IMR-90 (cell line): ENCODE data around the gene CLIC3. TPM values are rescaled to one million over a fixed set of nuclear protein-coding genes. Genes with fewer than 3 reads are reported as not detected.

Experiments used
- ATAC-seq: fragments of 200-7000 bp; cut with Tn5 transposase; 2 replicates; pipeline ENCODE4 v1.9.1; 2020; ENCODE audit warnings: low read depth, mild to moderate bottlenecking, moderate library complexity
- BruUV-seq: library from RNA; stranded (reverse); fragments of 400-500 nt; replicated peaks from 2 replicates; lab custom pipeline; 2021; lab: Mats Ljungman, UMichigan
- CTCF ChIA-PET: fragments of 300-600 bp; formaldehyde crosslinking; extraction: SDS; loops from one replicate; lab custom pipeline; 2021; ENCODE audit warnings: antibody characterized with exemption; lab: Yijun Ruan, JAX
- POLR2A ChIA-PET: fragments of 300-600 bp; sonication (Branson Sonifier 250); formaldehyde crosslinking; loops from one replicate; lab custom pipeline; 2022; ENCODE audit warnings: antibody characterized with exemption; ENCODE audit not compliant: unreplicated experiment; lab: Charles Lee
- DNase-seq: peaks from one replicate; pipeline ENCODE4 v3.0.0; 2013
- H2AFZ ChIP-seq: replicated peaks from 2 replicates; pipeline ENCODE3; 2013; ENCODE audit warnings: low read length, mild to moderate bottlenecking; ENCODE audit not compliant: poor library complexity
- H2AK5ac ChIP-seq: 2 replicates; pipeline ENCODE4 v1.6.1; 2013; ENCODE audit warnings: low read depth, low read length, inconsistent platforms
- H2AK9ac ChIP-seq: replicated peaks from 2 replicates; pipeline ENCODE3; 2013; ENCODE audit warnings: mild to moderate bottlenecking, low read depth, low read length, moderate library complexity; ENCODE audit not compliant: poor library complexity
- H2BK120ac ChIP-seq: 2 replicates; pipeline ENCODE4 v1.6.1; 2013; ENCODE audit warnings: low read depth, low read length, inconsistent platforms
- H2BK15ac ChIP-seq: 3 replicates; pipeline ENCODE4 v1.6.1; 2013; ENCODE audit warnings: low read depth, low read length, inconsistent platforms
- H2BK20ac ChIP-seq: 2 replicates; pipeline ENCODE4 v1.6.1; 2013; ENCODE audit warnings: low read depth, mild to moderate bottlenecking, inconsistent platforms, low read length, moderate library complexity
- H2BK5ac ChIP-seq: 2 replicates; pipeline ENCODE4 v1.6.1; 2013; ENCODE audit warnings: mild to moderate bottlenecking, low read depth, low read length, inconsistent platforms; ENCODE audit not compliant: poor library complexity, severe bottlenecking
- H3K14ac ChIP-seq: replicated peaks from 2 replicates; pipeline ENCODE4 v1.6.1; 2013; ENCODE audit warnings: low read depth, low read length, inconsistent platforms
- H3K18ac ChIP-seq: 2 replicates; pipeline ENCODE4 v1.6.1; 2013; ENCODE audit warnings: low read depth, low read length, control low read depth
- H3K23ac ChIP-seq: 2 replicates; pipeline ENCODE4 v1.6.1; 2013; ENCODE audit warnings: low read depth, low read length, inconsistent platforms
- H3K27ac ChIP-seq: 2 replicates; pipeline ENCODE4 v1.5.1; 2013; ENCODE audit warnings: mild to moderate bottlenecking, control low read depth, low read length; ENCODE audit not compliant: insufficient read depth
- H3K27me3 ChIP-seq: 2 replicates; pipeline ENCODE4 v1.6.1; 2013; ENCODE audit warnings: low read length; ENCODE audit not compliant: control insufficient read depth, insufficient read depth
- H3K36me3 ChIP-seq: 2 replicates; pipeline ENCODE4 v1.6.1; 2013; ENCODE audit warnings: low read length, mixed read lengths; ENCODE audit not compliant: control insufficient read depth, insufficient read depth
- H3K4ac ChIP-seq: 2 replicates; pipeline ENCODE4 v1.6.1; 2013; ENCODE audit warnings: low read depth, low read length, inconsistent platforms
- H3K4me1 ChIP-seq: 2 replicates; pipeline ENCODE4 v1.6.1; 2013; ENCODE audit warnings: low read length, mixed read lengths; ENCODE audit not compliant: control insufficient read depth, insufficient read depth
- H3K4me2 ChIP-seq: 2 replicates; pipeline ENCODE4 v1.6.1; 2013; ENCODE audit warnings: low read depth, mild to moderate bottlenecking, control low read depth, low read length, moderate library complexity
- H3K4me3 ChIP-seq: 2 replicates; pipeline ENCODE4 v1.5.1; 2013; ENCODE audit warnings: low read depth, mild to moderate bottlenecking, control low read depth, low read length, moderate library complexity; ENCODE audit not compliant: insufficient read depth
- H3K56ac ChIP-seq: 2 replicates; pipeline ENCODE4 v1.6.1; 2013; ENCODE audit warnings: low read length, inconsistent platforms; ENCODE audit not compliant: insufficient read depth; ENCODE audit errors: extremely low read depth
- H3K79me1 ChIP-seq, 2 experiments: 2 replicates each; pipeline ENCODE4 v1.6.1; 2013; ENCODE audit warnings: low read length in 2 of 2, inconsistent platforms in 1 of 2, low read depth in 1 of 2
- H3K9ac ChIP-seq: 2 replicates; pipeline ENCODE4 v1.6.1; 2013; ENCODE audit warnings: low read depth, low read length, control low read depth
- H3K9me1 ChIP-seq: 2 replicates; pipeline ENCODE4 v1.6.1; 2013; ENCODE audit warnings: low read length, inconsistent platforms; ENCODE audit not compliant: insufficient read depth
- H3K9me3 ChIP-seq: 2 replicates; pipeline ENCODE4 v1.6.1; 2013; ENCODE audit warnings: low read length; ENCODE audit not compliant: control insufficient read depth, insufficient read depth
- H4K20me1 ChIP-seq: 2 replicates; pipeline ENCODE4 v1.6.1; 2013; ENCODE audit warnings: low read length, inconsistent platforms; ENCODE audit not compliant: insufficient read depth
- H4K5ac ChIP-seq: 2 replicates; pipeline ENCODE4 v1.6.1; 2013; ENCODE audit warnings: mild to moderate bottlenecking, low read depth, low read length, control low read depth
- H4K8ac ChIP-seq, 2 experiments: 2 replicates each; pipeline ENCODE4 v1.6.1; 2013; ENCODE audit warnings: low read depth in 2 of 2, low read length in 2 of 2, control low read depth in 1 of 2, inconsistent platforms in 1 of 2
- H4K91ac ChIP-seq: 2 replicates; pipeline ENCODE4 v1.6.1; 2013; ENCODE audit warnings: low read depth, low read length, inconsistent platforms; ENCODE audit not compliant: insufficient read depth
- BHLHE40 ChIP-seq: fragments of 150-350 bp; IDR thresholded peaks from 2 replicates; pipeline ENCODE4 v1.6.1; 2016; ENCODE audit warnings: mild to moderate bottlenecking, low read depth, low read length
- CEBPB ChIP-seq: IDR thresholded peaks from 2 replicates; pipeline ENCODE4 v1.6.1; 2012; ENCODE audit warnings: low read depth, low read length, improper control_type of control experiment
- CHD1 ChIP-seq: IDR thresholded peaks from 2 replicates; pipeline ENCODE4 v1.6.1; 2012; ENCODE audit warnings: low read depth, low read length, improper control_type of control experiment
- MAFK ChIP-seq: IDR thresholded peaks from 2 replicates; pipeline ENCODE4 v1.6.1; 2012; ENCODE audit warnings: low read depth, low read length, improper control_type of control experiment
- MAZ ChIP-seq: IDR thresholded peaks from 2 replicates; pipeline ENCODE4 v1.6.1; 2012; ENCODE audit warnings: low read depth, mild to moderate bottlenecking, low read length, improper control_type of control experiment, moderate library complexity, borderline replicate concordance
- NFE2L2 ChIP-seq: fragments of 150-350 bp; IDR thresholded peaks from 2 replicates; pipeline ENCODE4 v1.6.1; 2016; ENCODE audit warnings: low read depth, mild to moderate bottlenecking, low read length
- RCOR1 ChIP-seq: IDR thresholded peaks from 2 replicates; pipeline ENCODE4 v1.6.1; 2012; ENCODE audit warnings: mild to moderate bottlenecking, low read length, improper control_type of control experiment; ENCODE audit not compliant: insufficient replicate concordance
- SMC3 ChIP-seq: fragments of 150-350 bp; IDR thresholded peaks from 2 replicates; pipeline ENCODE4 v1.6.1; 2016; ENCODE audit warnings: low read depth, mild to moderate bottlenecking, antibody characterized with exemption, low read length, moderate library complexity
- WGBS, 2 experiments: methylation state at CpG; one replicate each; pipeline versions ENCODE4 v1.1.5 to v1.1.7; 2013; ENCODE audit warnings: missing lambda C conversion rate in 2 of 2; ENCODE audit not compliant: insufficient read length in 1 of 2; ENCODE audit errors: extremely low coverage in 2 of 2; 5-methylcytosine and 5-hydroxymethylcytosine counted together
- dilution Hi-C: fragments of 300-500 bp; cut with HindIII; formaldehyde crosslinking; loops from one replicate; pipeline ENCODE4 v1.14.3; 2018; ENCODE audit warnings: low sequenced_read_pairs; ENCODE audit not compliant: unreplicated experiment
- in situ Hi-C: fragments of 300-500 bp; cut with MboI; formaldehyde crosslinking; loops from 3 replicates; pipeline ENCODE4 v1.14.3; 2019; ENCODE audit warnings: low sequenced_read_pairs, inconsistent platforms, mixed read lengths
- intact Hi-C: fragments of 100-400 bp; cut with micrococcal nuclease; formaldehyde crosslinking; loops from 2 replicates; pipeline ENCODE4 v1.10.0; 2022
- polyA plus RNA-seq, 3 experiments: library from polyadenylated mRNA; depleted of rRNA; stranded (reverse); fragments of >200 nt; gene quantifications; 2 replicates each; pipeline ENCODE4 v1.2.3, GENCODE V29; 2012; ENCODE audit warnings: low replicate concordance in 1 of 3
- total RNA-seq: library from RNA; depleted of rRNA; stranded (reverse); fragments of >200 nt; gene quantifications from 2 replicates; pipeline ENCODE4 v1.2.3, GENCODE V29; 2012
- TF ChIP-seq, protein P1 (sequence below): fragments of 150-350 bp; IDR thresholded peaks from 2 replicates; pipeline ENCODE4 v1.6.1; 2016; ENCODE audit warnings: low read depth, mild to moderate bottlenecking, low read length, moderate library complexity, borderline replicate concordance
- TF ChIP-seq, protein P2 (sequence below): conservative IDR thresholded peaks from 2 replicates; pipeline ENCODE4 v1.5.1; 2012; ENCODE audit warnings: mild to moderate bottlenecking, low read depth, low read length, improper control_type of control experiment
- TF ChIP-seq, protein P3 (sequence below): fragments of 150-350 bp; IDR thresholded peaks from 2 replicates; pipeline ENCODE4 v1.6.1; 2017; ENCODE audit warnings: mild to moderate bottlenecking, antibody characterized with exemption, low read length, low read depth

The CLIC3 gene
- total and polyA plus RNA-seq, 2 of the 4 experiments (the other 2 are of a cell fraction): 0.18 to 1.7 TPM

- no peak overlapping the region for H3K27ac ChIP-seq
- no peak overlapping the region for H2AFZ ChIP-seq
- in situ Hi-C loops (no loop called here), dilution Hi-C loops (no loop called here), intact Hi-C loops (no loop called here)
- peaks cover 13% of the 10 kb centered on the region; the same call in 1 of the 2 replicates for H3K36me3 ChIP-seq
- no peak overlapping the region for H2BK120ac ChIP-seq
- H3K4me1 ChIP-seq: peaks cover 11% of the 10 kb centered on the region
- BruUV-seq: no TSS peak
- WGBS, 2 experiments: 81% methylated on average over 8 of the region's 12 CpGs; no CpG with 5 or more reads in 1 of the 2 experiments
- no peak overlapping the region for H4K8ac ChIP-seq
- no peak overlapping the region for H3K4ac ChIP-seq
- no peak overlapping the region for H3K23ac ChIP-seq
- H3K4me3 ChIP-seq: no peak overlapping the region
- no peak overlapping the region for H3K14ac ChIP-seq
- no peak overlapping the region for H2AK5ac ChIP-seq
- H2AK9ac ChIP-seq: no peak overlapping the region
- H4K20me1 ChIP-seq: peaks cover 30% of the 10 kb centered on the region
- no peak overlapping the region for H3K18ac ChIP-seq
- peaks cover 5 to 16% of the 10 kb centered on the region in 2 experiments; a peak in 3 of 4 replicates for H3K79me1 ChIP-seq
- ATAC-seq (no peak), DNase-seq (no peak)
- H3K4me2 ChIP-seq: no peak overlapping the region
- H2BK15ac ChIP-seq: no peak overlapping the region
- ChIA-PET POLR2A (no interaction called here), CTCF (no interaction called here)
- no peak overlapping the region for H3K9ac ChIP-seq
- H4K5ac ChIP-seq: no peak overlapping the region
- peaks cover 14% of the 10 kb centered on the region for H3K27me3 ChIP-seq
- no peak overlapping the region for H3K56ac ChIP-seq
- H4K91ac ChIP-seq: no peak overlapping the region
- H3K9me3 ChIP-seq: no peaks in the 10 kb centered on the region
- no peaks in the 10 kb centered on the region for H3K9me1 ChIP-seq
- TF ChIP-seq, protein P1, sequence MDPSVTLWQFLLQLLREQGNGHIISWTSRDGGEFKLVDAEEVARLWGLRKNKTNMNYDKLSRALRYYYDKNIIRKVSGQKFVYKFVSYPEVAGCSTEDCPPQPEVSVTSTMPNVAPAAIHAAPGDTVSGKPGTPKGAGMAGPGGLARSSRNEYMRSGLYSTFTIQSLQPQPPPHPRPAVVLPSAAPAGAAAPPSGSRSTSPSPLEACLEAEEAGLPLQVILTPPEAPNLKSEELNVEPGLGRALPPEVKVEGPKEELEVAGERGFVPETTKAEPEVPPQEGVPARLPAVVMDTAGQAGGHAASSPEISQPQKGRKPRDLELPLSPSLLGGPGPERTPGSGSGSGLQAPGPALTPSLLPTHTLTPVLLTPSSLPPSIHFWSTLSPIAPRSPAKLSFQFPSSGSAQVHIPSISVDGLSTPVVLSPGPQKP: no peak
- TF ChIP-seq NFE2L2 (no peak), SMC3 (no peak), RCOR1 (no peak), CHD1 (no peak), BHLHE40 (no peak), CEBPB (no peak), MAZ (no peak), MAFK (no peak)
- TF ChIP-seq, protein P2, sequence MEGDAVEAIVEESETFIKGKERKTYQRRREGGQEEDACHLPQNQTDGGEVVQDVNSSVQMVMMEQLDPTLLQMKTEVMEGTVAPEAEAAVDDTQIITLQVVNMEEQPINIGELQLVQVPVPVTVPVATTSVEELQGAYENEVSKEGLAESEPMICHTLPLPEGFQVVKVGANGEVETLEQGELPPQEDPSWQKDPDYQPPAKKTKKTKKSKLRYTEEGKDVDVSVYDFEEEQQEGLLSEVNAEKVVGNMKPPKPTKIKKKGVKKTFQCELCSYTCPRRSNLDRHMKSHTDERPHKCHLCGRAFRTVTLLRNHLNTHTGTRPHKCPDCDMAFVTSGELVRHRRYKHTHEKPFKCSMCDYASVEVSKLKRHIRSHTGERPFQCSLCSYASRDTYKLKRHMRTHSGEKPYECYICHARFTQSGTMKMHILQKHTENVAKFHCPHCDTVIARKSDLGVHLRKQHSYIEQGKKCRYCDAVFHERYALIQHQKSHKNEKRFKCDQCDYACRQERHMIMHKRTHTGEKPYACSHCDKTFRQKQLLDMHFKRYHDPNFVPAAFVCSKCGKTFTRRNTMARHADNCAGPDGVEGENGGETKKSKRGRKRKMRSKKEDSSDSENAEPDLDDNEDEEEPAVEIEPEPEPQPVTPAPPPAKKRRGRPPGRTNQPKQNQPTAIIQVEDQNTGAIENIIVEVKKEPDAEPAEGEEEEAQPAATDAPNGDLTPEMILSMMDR: no peak
- TF ChIP-seq, protein P3, sequence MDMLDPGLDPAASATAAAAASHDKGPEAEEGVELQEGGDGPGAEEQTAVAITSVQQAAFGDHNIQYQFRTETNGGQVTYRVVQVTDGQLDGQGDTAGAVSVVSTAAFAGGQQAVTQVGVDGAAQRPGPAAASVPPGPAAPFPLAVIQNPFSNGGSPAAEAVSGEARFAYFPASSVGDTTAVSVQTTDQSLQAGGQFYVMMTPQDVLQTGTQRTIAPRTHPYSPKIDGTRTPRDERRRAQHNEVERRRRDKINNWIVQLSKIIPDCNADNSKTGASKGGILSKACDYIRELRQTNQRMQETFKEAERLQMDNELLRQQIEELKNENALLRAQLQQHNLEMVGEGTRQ: no peak
- H2BK5ac ChIP-seq: no peak overlapping the region
- no peak overlapping the region for H2BK20ac ChIP-seq
These were observed 47.7 kb upstream of the CLIC3 start for GRCh38 chr9:137044037-137044436.
